IMR-90 (cell line): ENCODE measurements around the gene SLC4A3.

Source experiments
- CHD1 ChIP-seq: IDR thresholded peaks from 2 replicates; pipeline ENCODE4 v1.6.1; 2012; ENCODE audit warnings: low read depth, low read length, improper control_type of control experiment
- FOS ChIP-seq: fragments of 150-350 bp; IDR thresholded peaks from 2 replicates; pipeline ENCODE4 v1.6.1; 2016; ENCODE audit warnings: low read depth, low read length
- MAFK ChIP-seq: IDR thresholded peaks from 2 replicates; pipeline ENCODE4 v1.6.1; 2012; ENCODE audit warnings: low read depth, low read length, improper control_type of control experiment
- MXI1 ChIP-seq: IDR thresholded peaks from 2 replicates; pipeline ENCODE4 v1.6.1; 2012; ENCODE audit warnings: low read depth, mild to moderate bottlenecking, low read length, moderate library complexity, borderline replicate concordance
- POLR2A ChIP-seq: IDR thresholded peaks from 2 replicates; pipeline ENCODE4 v1.6.1; 2012; ENCODE audit warnings: mild to moderate bottlenecking, low read depth, low read length
- RAD21 ChIP-seq: IDR thresholded peaks from 2 replicates; pipeline ENCODE4 v1.6.1; 2012; ENCODE audit warnings: low read length, improper control_type of control experiment
- RCOR1 ChIP-seq: IDR thresholded peaks from 2 replicates; pipeline ENCODE4 v1.6.1; 2012; ENCODE audit warnings: mild to moderate bottlenecking, low read length, improper control_type of control experiment; ENCODE audit not compliant: insufficient replicate concordance
- RFX5 ChIP-seq: IDR thresholded peaks from 2 replicates; pipeline ENCODE4 v1.8.0; 2012; ENCODE audit warnings: low read depth, mild to moderate bottlenecking, low read length, moderate library complexity
- TF ChIP-seq, protein P1 (sequence below): conservative IDR thresholded peaks from 2 replicates; pipeline ENCODE4 v1.5.1; 2012; ENCODE audit warnings: mild to moderate bottlenecking, low read depth, low read length, improper control_type of control experiment

DNA sequence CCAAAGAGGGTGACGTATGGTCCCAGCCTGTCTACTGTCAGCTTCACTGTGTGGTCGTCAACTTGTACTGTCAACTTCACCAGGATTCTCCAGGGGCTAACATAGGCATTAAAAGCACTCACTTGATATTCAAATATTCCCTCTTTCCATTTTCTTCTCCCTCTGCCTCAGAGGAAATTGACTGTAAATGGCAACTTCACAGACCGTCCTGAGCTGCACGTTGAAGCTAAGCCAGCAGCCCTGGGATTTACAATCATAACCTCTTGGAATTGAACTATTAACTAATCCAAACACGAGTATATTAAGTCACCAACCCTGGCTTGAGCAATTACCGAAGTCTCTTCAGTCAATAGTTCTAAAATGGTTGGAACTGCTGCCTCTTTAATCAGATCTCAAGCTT is 38.5 kb downstream of the SLC4A3 start:
- TF ChIP-seq, protein P1, sequence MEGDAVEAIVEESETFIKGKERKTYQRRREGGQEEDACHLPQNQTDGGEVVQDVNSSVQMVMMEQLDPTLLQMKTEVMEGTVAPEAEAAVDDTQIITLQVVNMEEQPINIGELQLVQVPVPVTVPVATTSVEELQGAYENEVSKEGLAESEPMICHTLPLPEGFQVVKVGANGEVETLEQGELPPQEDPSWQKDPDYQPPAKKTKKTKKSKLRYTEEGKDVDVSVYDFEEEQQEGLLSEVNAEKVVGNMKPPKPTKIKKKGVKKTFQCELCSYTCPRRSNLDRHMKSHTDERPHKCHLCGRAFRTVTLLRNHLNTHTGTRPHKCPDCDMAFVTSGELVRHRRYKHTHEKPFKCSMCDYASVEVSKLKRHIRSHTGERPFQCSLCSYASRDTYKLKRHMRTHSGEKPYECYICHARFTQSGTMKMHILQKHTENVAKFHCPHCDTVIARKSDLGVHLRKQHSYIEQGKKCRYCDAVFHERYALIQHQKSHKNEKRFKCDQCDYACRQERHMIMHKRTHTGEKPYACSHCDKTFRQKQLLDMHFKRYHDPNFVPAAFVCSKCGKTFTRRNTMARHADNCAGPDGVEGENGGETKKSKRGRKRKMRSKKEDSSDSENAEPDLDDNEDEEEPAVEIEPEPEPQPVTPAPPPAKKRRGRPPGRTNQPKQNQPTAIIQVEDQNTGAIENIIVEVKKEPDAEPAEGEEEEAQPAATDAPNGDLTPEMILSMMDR, result no peak
- TF ChIP-seq POLR2A, result no peak
- no peak for TF ChIP-seq RAD21
- no peak for TF ChIP-seq RCOR1
- no peak for TF ChIP-seq MXI1
- no peak for TF ChIP-seq CHD1
- TF ChIP-seq FOS, result no peak
- TF ChIP-seq RFX5, result no peak
- TF ChIP-seq MAFK, result no peak
